Adrenal gland (tissue), 5 donors: Measurements from ENCODE around the gene NAV2.

Source experiments
- CTCF ChIP-seq, 6 experiments: fragments of 450-650 bp in 4 of 6; fragments of 200-600 bp in 2 of 6; sonication (generic) in 1 of 6; IDR thresholded peaks; 1 replicate in 5 of 6; 2 replicates in 1 of 6; pipeline versions ENCODE4 v1.5.1 to v1.8.0; 2016 to 2021; ENCODE audit warnings: antibody characterized with exemption in 6 of 6, mild to moderate bottlenecking in 2 of 6, moderate library complexity in 1 of 6
- POLR2A ChIP-seq, 2 donors: fragments of 450-650 bp; IDR thresholded peaks; one replicate each; pipeline ENCODE4 v1.6.1; 2017; ENCODE audit warnings: antibody characterized with exemption in 2 of 2, mild to moderate bottlenecking in 2 of 2, moderate library complexity in 1 of 2
- donor health status: DM: no; HTN: no; CAD: no.

- no peak for TF ChIP-seq CTCF (IDR thresholded peaks at IDR 0.05)
- TF ChIP-seq POLR2A (IDR thresholded peaks at IDR 0.05): no peak
Measured at GRCh38 chr11:19955660-19956059, 243.0 kb downstream of the NAV2 start.
